ENCODE data around the gene PPP1R12C.

Gene PPP1R12C

DNA sequence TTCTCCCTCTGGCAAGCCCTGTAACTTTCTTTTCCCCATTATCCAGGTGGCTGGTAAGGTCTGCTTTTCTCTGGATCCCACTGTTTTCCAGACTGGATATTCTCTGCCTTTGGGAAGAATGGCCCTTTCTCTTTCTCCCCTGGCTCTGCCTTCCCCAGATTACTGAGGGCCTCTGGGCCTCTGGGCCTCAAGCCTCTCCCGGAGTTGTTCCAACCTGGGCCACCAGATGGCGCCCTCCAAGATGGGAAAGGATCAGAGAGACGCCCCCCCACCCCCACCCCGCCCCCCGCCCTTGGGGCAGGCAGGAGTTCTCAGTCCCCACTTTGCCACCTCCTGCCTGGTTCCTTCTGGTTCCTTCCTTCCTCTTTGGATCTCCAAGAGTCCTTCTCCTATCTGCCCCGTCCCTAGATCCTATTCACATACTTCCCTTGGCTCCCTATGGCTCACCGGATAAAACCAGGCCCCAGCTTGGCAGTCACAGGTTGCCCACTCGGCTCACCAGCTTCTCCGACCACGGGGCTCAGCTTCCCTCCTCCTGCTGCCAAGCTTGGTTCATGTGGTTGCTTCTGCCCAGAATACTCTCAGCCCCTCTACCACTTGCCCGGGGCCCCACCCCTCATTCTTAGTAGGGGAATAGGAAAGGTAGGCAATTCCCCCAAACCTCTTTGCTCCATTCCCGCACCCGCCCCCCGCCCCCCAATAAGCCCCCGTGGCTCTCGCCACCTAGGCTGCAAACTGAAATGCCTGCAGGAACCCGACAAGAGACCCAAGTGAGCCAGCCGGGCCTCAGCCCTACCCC, 28.7 kb downstream of the PPP1R12C start:
- DNase-seq = peak; percentile 71

GRCh38 chr19:55088021-55088451, 29.4 kb downstream of the PPP1R12C start:
- no peak for DNase-seq

DNA sequence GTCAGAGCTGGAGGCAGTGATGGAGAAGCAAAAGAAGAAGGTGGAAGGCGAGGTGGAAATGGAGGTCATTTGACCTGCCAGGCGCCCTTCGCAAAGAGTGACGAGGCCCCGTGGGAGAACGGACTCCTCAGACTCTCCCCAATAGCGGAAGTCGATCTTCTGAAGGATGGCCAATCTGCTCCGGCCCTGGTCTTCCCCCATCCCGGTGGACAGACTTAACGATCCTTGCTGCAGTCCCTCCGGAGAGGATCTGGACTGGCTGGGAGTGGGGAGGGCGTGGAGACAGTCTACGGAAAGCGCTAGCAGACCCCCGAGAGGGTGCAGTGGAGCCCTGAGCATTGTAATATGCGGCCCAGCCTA, 29.9 kb downstream of the PPP1R12C start:
- DNase-seq = no peak

- peak; percentile 23 for DNase-seq
Measured at GRCh38 chr19:55086730-55087541, 30.5 kb downstream of the PPP1R12C start.

DNA sequence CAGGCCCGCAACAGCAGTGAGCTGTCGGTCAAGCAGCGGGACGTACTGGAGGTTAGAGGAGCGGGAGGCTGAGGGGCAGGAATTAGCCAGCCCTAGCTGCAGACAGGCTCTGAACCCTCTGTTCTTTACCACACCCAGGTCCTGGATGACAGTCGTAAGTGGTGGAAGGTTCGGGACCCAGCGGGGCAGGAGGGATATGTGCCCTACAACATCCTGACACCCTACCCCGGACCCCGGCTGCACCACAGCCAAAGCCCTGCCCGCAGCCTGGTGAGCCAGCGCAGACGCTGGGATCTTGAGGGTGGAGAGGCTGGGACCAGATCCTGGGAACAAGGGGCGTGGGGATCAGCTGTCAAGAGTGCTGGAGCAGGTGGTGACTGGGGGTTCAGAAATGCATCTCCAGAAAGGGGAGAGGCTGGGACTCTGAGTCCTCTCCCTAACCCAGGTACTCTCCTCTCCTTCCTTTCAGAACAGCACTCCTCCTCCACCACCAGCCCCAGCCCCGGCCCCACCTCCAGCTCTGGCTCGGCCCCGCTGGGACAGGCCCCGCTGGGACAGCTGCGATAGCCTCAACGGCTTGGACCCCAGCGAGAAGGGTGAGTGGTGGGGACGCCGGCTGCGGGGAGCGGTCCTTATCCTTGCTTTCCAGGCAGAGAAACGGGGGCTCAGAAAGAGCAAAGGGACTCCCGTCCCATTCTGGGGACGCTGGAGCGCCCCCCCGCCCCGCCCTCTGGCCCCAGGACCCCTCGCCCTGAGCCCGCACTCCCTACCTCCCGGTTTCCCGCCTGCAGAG, 31.3 kb downstream of the PPP1R12C start:
- DNase-seq = no peak

DNA sequence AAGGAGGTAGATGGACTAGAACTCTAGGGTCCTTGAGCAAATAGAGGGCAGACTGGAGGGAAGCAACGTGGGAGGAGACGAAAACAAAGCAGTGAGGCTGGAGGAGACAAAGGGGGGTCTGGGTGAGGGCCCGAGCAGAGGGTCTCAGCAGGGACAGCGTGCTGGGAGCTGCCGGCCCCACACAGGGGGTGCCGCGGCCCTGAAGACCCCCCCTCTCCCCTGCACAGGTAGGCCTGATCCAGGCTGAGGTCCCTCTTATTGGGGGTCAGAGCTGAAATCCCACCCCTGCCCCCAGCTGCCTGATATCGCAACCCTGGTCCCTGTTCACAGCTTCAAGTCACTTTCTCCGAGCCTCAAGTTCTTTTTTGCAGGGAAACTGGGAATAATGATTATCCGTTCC, 33.0 kb downstream of the PPP1R12C start:
- no peak for DNase-seq

DNA sequence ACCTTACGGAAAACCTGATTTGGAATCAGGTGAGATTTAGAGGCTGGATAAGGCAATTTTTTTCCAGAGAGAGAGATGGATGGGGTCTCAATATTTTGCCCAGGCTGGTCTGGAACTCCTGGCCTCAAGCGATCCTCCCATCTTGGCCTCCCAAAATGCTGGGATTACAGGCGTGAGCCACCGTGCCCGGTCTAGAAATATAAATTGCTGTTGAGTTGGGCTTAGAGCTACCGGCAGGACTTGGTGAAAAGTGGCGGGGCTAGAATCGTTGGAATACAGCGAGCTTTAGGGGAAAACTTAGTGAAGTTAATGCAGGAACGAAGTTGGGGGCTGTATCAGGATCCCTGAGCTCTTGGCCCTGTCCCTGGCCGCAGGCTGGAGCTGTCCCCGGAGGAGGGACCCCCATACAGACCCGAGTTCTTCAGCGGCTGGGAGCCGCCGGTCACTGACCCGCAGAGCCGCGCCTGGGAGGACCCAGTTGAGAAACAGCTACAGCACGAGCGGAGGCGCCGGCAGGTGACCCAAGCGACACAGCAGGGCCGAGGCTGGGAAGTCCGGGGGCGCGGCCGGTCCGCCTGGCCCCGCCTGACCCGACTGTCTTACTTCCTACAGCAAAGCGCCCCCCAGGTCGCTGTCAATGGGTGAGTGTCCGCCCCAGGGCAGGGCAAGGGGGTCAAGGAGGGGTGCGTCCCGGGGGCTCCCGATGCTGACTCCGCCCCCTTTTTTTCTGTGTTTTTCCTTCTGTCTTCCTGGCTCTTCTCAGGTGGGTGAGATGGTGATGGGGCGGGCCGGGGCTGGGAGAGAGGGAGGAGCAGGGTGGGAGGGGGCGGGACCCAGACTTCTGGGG, 34.2 kb downstream of the PPP1R12C start:
- no peak for DNase-seq

- no peak for DNase-seq
Measured at GRCh38 chr19:55082020-55082851, 35.2 kb downstream of the PPP1R12C start.

DNA sequence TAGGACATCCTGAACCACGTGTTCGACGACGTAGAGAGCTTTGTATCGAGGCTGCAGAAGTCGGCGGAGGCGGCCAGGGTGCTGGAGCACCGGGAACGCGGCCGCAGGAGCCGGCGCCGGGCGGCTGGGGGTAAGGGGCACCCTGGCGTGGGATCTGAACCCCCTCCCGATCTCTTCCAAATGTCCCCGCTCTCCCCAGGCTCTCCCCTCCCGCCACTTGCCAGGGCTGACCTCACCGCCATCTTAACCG, 35.7 kb downstream of the PPP1R12C start:
- no peak for DNase-seq

GRCh38 chr19:55080968-55081769, 36.3 kb downstream of the PPP1R12C start:
- peak; percentile 68 for DNase-seq

- peak; percentile 14 for DNase-seq
Measured at GRCh38 chr19:55080121-55080967, 37.1 kb downstream of the PPP1R12C start.

DNA sequence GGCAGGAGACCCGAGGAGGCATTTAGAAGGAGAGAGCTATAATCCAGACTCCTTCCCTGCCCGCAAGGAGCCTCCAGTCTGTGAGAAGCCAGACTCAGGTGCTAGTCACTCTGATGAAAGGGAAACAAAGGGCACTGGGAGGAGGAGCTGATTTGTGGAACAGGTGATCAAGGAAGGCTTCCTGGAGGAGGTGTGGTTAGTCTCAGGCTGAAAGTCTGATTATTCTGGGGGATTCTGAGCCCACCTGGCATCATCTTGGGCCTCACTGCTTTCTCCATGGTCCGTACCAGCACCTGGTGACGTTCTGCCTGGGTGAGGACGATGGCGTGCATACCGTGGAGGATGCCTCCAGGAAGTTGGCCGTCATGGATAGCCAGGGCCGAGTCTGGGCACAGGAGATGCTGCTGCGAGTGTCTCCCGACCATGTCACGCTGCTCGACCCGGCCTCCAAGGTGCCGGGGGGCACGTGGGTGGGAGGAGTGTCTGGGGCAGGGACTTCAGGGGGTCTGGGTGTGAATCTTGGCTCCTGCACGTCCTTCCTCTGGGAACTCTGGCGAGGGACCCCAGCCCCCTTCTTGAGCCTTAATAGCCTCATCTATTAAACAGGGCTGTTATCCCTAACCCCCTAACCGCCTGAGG, 37.9 kb downstream of the PPP1R12C start:
- DNase-seq = no peak

- DNase-seq = no peak
Measured at GRCh38 chr19:55078996-55079395, 38.4 kb downstream of the PPP1R12C start.

- no peak for DNase-seq
Measured at GRCh38 chr19:55077106-55077505, 40.3 kb downstream of the PPP1R12C start.

DNA sequence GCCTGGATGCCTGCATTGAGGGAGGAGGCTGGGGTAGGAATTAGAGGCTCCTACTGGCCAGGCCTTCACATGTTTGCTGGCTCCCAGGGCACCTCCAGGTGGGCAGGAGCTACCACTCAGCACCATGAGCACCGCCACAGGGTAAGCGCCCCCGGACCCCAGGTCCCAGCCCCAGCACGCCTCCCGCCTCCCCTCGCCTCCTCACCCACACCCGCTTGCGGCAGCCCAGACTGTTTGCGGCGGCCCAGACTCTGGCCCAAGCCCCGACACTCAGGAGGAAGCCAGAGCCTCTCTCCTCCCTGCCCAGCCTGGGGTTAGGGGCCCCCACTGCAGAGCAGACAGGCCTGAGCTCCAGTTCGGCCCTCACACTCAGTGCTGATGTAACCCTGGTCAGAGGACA, 41.1 kb downstream of the PPP1R12C start:
- no peak for DNase-seq

- no peak for DNase-seq
Measured at GRCh38 chr19:55075371-55075998, 42.0 kb downstream of the PPP1R12C start, which contains the start of gene EPS8L1. Gene EPS8L1 (plus strand): TSS chr19:55075869. CDS start chr19:55076445, 576 bp downstream.

- no peak for DNase-seq
Measured at GRCh38 chr19:55071913-55072312, 45.5 kb downstream of the PPP1R12C start.

- no peak for DNase-seq
Measured at GRCh38 chr19:55071129-55071502, 46.3 kb downstream of the PPP1R12C start.
